K562 (cell line): Measurements from ENCODE around the gene ZNF451. TPM values are rescaled to one million over a fixed set of nuclear protein-coding genes. Genes with fewer than 3 reads are reported as not detected.

Experiments used
- CHD7 ChIP-seq: fragments of 200-600 bp; sonication (generic); IDR thresholded peaks from one replicate; pipeline ENCODE4 v1.6.1; 2012; ENCODE audit warnings: mild to moderate bottlenecking, low read depth, low read length, inconsistent platforms
- DNMT1 ChIP-seq: fragments of 450-650 bp; IDR thresholded peaks from 2 replicates; pipeline ENCODE4 v1.6.1; 2016; ENCODE audit warnings: antibody characterized with exemption, mild to moderate bottlenecking
- POLR2H ChIP-seq: IDR thresholded peaks from 2 replicates; pipeline ENCODE4 v1.6.1; 2016; ENCODE audit warnings: missing genetic modification characterization, low read depth, mild to moderate bottlenecking, control low read depth, missing compliant biosample characterization, moderate library complexity
- RB1 ChIP-seq: fragments of 450-650 bp; IDR thresholded peaks from 2 replicates; pipeline ENCODE4 v1.6.1; 2017; ENCODE audit warnings: low read depth, mild to moderate bottlenecking
- REST ChIP-seq, 2 experiments: fragments of 450-650 bp; formaldehyde crosslinking in 1 of 2; IDR thresholded peaks; 2 replicates each; pipeline versions ENCODE4 v1.4.0 to v1.6.1; 2014 to 2020; ENCODE audit warnings: mild to moderate bottlenecking in 2 of 2, borderline replicate concordance in 1 of 2, low read depth in 1 of 2
- STAT5A ChIP-seq: IDR thresholded peaks from 2 replicates; pipeline ENCODE4 v1.6.1; 2012; ENCODE audit warnings: low read length, inconsistent platforms, borderline replicate concordance
- TAL1 ChIP-seq: fragments of 450-650 bp; IDR thresholded peaks from 2 replicates; pipeline ENCODE4 v1.6.1; 2016; ENCODE audit warnings: mild to moderate bottlenecking
- polyA plus RNA-seq, 8 experiments: library from polyadenylated mRNA; depleted of rRNA in 4 of 8; stranded (reverse) in 5 of 8; unstranded in 3 of 8; fragments of >200 nt; fragmentation: Nextera tagmentation in 2 of 8; fragmentation: Illumina TruSeq in 1 of 8; extraction: Ambion mirVana in 2 of 8; extraction: Trizol in 1 of 8; gene quantifications; 2 replicates each; pipeline versions ENCODE4 v1.2.1 to v1.2.3, GENCODE V29; 2011 to 2014; ENCODE audit warnings: inconsistent platforms in 1 of 8, missing spikeins in 1 of 8
- total RNA-seq, 7 experiments: library from RNA; depleted of rRNA in 6 of 7; stranded (reverse); fragments of >200 nt in 6 of 7; fragmentation: Illumina TruSeq in 2 of 7; extraction: Trizol in 2 of 7; gene quantifications; 2 replicates each; pipeline versions ENCODE4 v1.2.1 to v1.2.3, GENCODE V29; 2011 to 2021; ENCODE audit warnings: low replicate concordance in 1 of 7

The ZNF451 gene
- total and polyA plus RNA-seq, 9 of the 15 experiments (the other 6 are each of a cell fraction or from before 2014, with no cell fraction given): 16.1 to 74.3 (median 38.3) TPM

- TF ChIP-seq CHD7 (no peak), STAT5A (peak; percentile 84), REST (IDR thresholded peaks at IDR 0.05; ENCODE audit: borderline replicate concordance) (0 out of 2 replicates have a peak, but pooled peaks have one; percentile 23), REST (CRISPR knock-in tag; IDR thresholded peaks at IDR 0.05; ENCODE audit: low read depth) (peak; percentile 77), DNMT1 (no peak), POLR2H (peak; percentile 83), RB1 (peak; percentile 90), TAL1 (peak; percentile 95)
Observed at GRCh38 chr6:57089687-57090457, at the start of gene ZNF451 (continued).
